K562 (cell line): ENCODE data around the gene HMCES. TPM values are rescaled to one million over a fixed set of nuclear protein-coding genes. Genes with fewer than 3 reads are reported as not detected.

Source experiments
- ARID2 ChIP-seq: fragments of 450-650 bp; IDR thresholded peaks from 2 replicates; pipeline ENCODE4 v1.6.1; 2017; ENCODE audit warnings: antibody characterized with exemption, mild to moderate bottlenecking
- CCNT2 ChIP-seq: IDR thresholded peaks from 2 replicates; pipeline ENCODE4 v1.6.1; 2011; ENCODE audit warnings: borderline replicate concordance, low read depth, mild to moderate bottlenecking, moderate library complexity, mixed read lengths, low read length; ENCODE audit not compliant: insufficient read length; ENCODE audit errors: extremely low read depth
- ETS1 ChIP-seq: conservative IDR thresholded peaks from 2 replicates; pipeline ENCODE4 v1.6.1; 2011; ENCODE audit warnings: low read depth, mild to moderate bottlenecking, low read length; ENCODE audit not compliant: control insufficient read depth
- FOSL1 ChIP-seq: fragments of 200-800 bp; sonication (Bioruptor generic); conservative IDR thresholded peaks from 2 replicates; pipeline ENCODE4 v1.6.1; 2016; ENCODE audit warnings: missing genetic modification characterization, missing compliant biosample characterization
- HLTF ChIP-seq: fragments of 450-650 bp; IDR thresholded peaks from 2 replicates; pipeline ENCODE4 v1.6.1; 2016
- ILF3 ChIP-seq: fragments of 450-650 bp; IDR thresholded peaks from 2 replicates; pipeline ENCODE4 v1.6.1; 2018; ENCODE audit warnings: antibody characterized with exemption, mild to moderate bottlenecking, moderate library complexity, borderline replicate concordance
- IRF2 ChIP-seq: sonication (generic); formaldehyde crosslinking; IDR thresholded peaks from 2 replicates; pipeline ENCODE4 v1.8.1; 2022; ENCODE audit warnings: mild to moderate bottlenecking, missing genetic modification reagents
- MCM2 ChIP-seq: fragments of 450-650 bp; IDR thresholded peaks from 2 replicates; pipeline ENCODE4 v1.6.1; 2017; ENCODE audit warnings: low read depth, mild to moderate bottlenecking
- MTA1 ChIP-seq: fragments of 450-650 bp; IDR thresholded peaks from 2 replicates; pipeline ENCODE4 v1.6.1; 2017; ENCODE audit warnings: borderline replicate concordance
- NELFE ChIP-seq: IDR thresholded peaks from 2 replicates; pipeline ENCODE4 v1.6.1; 2011; ENCODE audit warnings: mild to moderate bottlenecking; ENCODE audit not compliant: insufficient read depth, insufficient read length
- NFE2 ChIP-seq: IDR thresholded peaks from 2 replicates; pipeline ENCODE4 v1.6.1; 2014; ENCODE audit warnings: antibody characterized with exemption, low read depth
- PHF8 ChIP-seq: fragments of 200-600 bp; sonication (generic); IDR thresholded peaks from 2 replicates; pipeline ENCODE4 v1.6.1; 2012; ENCODE audit warnings: mixed run types, mild to moderate bottlenecking, inconsistent platforms, low read length, moderate library complexity, borderline replicate concordance
- PTTG1 ChIP-seq: fragments of 450-650 bp; IDR thresholded peaks from 2 replicates; pipeline ENCODE4 v1.6.1; 2016; ENCODE audit warnings: low read depth, mild to moderate bottlenecking, missing genetic modification characterization, missing compliant biosample characterization
- RAD21 ChIP-seq, 2 experiments: fragments of 250-450 bp in 1 of 2; fragments of 450-650 bp in 1 of 2; sonication (Bioruptor Pico) in 1 of 2; formaldehyde crosslinking in 1 of 2; IDR thresholded peaks in 1 of 2; conservative IDR thresholded peaks in 1 of 2; 2 replicates each; pipeline versions ENCODE4 v1.4.0 to v1.8.0; 2020 to 2022; ENCODE audit warnings: mild to moderate bottlenecking in 2 of 2, moderate library complexity in 1 of 2
- RBM17 ChIP-seq: fragments of 200-400 bp; formaldehyde crosslinking; IDR thresholded peaks from 2 replicates; pipeline ENCODE4 v1.6.1; 2017; ENCODE audit warnings: low read depth, mild to moderate bottlenecking, low read length, borderline replicate concordance
- STAT5A ChIP-seq: IDR thresholded peaks from 2 replicates; pipeline ENCODE4 v1.6.1; 2012; ENCODE audit warnings: low read length, inconsistent platforms, borderline replicate concordance
- ZNF175 ChIP-seq: fragments of 200-800 bp; sonication (Bioruptor generic); IDR thresholded peaks from 2 replicates; pipeline ENCODE4 v1.6.1; 2016; ENCODE audit warnings: low read depth, mild to moderate bottlenecking, missing genetic modification characterization, missing compliant biosample characterization
- ZNF384 ChIP-seq: IDR thresholded peaks from 2 replicates; pipeline ENCODE4 v1.6.1; 2012; ENCODE audit warnings: low read depth, low read length, improper control_type of control experiment
- ZNF830 ChIP-seq: fragments of 250-450 bp; sonication (Bioruptor Pico); IDR thresholded peaks from 2 replicates; pipeline ENCODE4 v1.5.0; 2021; ENCODE audit warnings: mild to moderate bottlenecking
- polyA plus RNA-seq, 8 experiments: library from polyadenylated mRNA; depleted of rRNA in 4 of 8; stranded (reverse) in 5 of 8; unstranded in 3 of 8; fragments of >200 nt; fragmentation: Nextera tagmentation in 2 of 8; fragmentation: Illumina TruSeq in 1 of 8; extraction: Ambion mirVana in 2 of 8; extraction: Trizol in 1 of 8; gene quantifications; 2 replicates each; pipeline versions ENCODE4 v1.2.1 to v1.2.3, GENCODE V29; 2011 to 2014; ENCODE audit warnings: inconsistent platforms in 1 of 8, missing spikeins in 1 of 8
- total RNA-seq, 7 experiments: library from RNA; depleted of rRNA in 6 of 7; stranded (reverse); fragments of >200 nt in 6 of 7; fragmentation: Illumina TruSeq in 2 of 7; extraction: Trizol in 2 of 7; gene quantifications; 2 replicates each; pipeline versions ENCODE4 v1.2.1 to v1.2.3, GENCODE V29; 2011 to 2021; ENCODE audit warnings: low replicate concordance in 1 of 7

The HMCES gene
- total and polyA plus RNA-seq, 9 of the 15 experiments (the other 6 are each of a cell fraction or from before 2014, with no cell fraction given): 18.8 to 45.3 (median 24.8) TPM

- TF ChIP-seq PHF8: peak; percentile 63; the same call in 1 of the 2 replicates
- TF ChIP-seq ZNF175 (CRISPR knock-in tag): no peak
- no peak for TF ChIP-seq RAD21 (CRISPR knock-in tag; conservative IDR thresholded peaks at IDR 0.05 in 1 of 2, IDR thresholded peaks at IDR 0.05 in 1 of 2)
- TF ChIP-seq NELFE: peak; percentile 80
- no peak for TF ChIP-seq HLTF
- no peak for TF ChIP-seq NFE2
- no peak for TF ChIP-seq CCNT2
- peak; percentile 83; the same call in 1 of the 2 replicates for TF ChIP-seq ETS1
- TF ChIP-seq ZNF384: no peak
- TF ChIP-seq ARID2: no peak
- no peak for TF ChIP-seq IRF2
- TF ChIP-seq FOSL1 (tag): 0 out of 2 replicates have a peak, but pooled peaks have one; percentile 14
- no peak for TF ChIP-seq STAT5A
- peak; percentile 76; the same call in 1 of the 2 replicates for TF ChIP-seq ILF3
- no peak for TF ChIP-seq RBM17
- TF ChIP-seq PTTG1 (tag): no peak
- no peak for TF ChIP-seq ZNF830 (CRISPR knock-in tag)
- no peak for TF ChIP-seq MTA1
- no peak for TF ChIP-seq MCM2
These were observed 37.3 kb downstream of the HMCES start (continued) for GRCh38 chr3:129315998-129316247.
